B cell (primary cell): Measurements from ENCODE around the gene TSPYL6. TPM values are rescaled to one million over a fixed set of nuclear protein-coding genes. Genes with fewer than 3 reads are reported as not detected.

Source experiments
- ATAC-seq: fragments of 200-7000 bp; cut with Tn5 transposase; one replicate; pipeline ENCODE4 v1.10.0; 2021; ENCODE audit warnings: low read depth, mild to moderate bottlenecking, moderate number of reproducible peaks, moderate library complexity
- CTCF ChIA-PET: fragments of 350-600 bp; sonication (Branson Sonifier 250); formaldehyde crosslinking; loops from one replicate; lab custom pipeline; 2021; ENCODE audit warnings: antibody characterized with exemption, inconsistent platforms; lab: Charles Lee
- POLR2A ChIA-PET: fragments of 350-600 bp; sonication (Branson Sonifier 250); formaldehyde crosslinking; loops from one replicate; lab custom pipeline; 2021; ENCODE audit warnings: antibody characterized with exemption; lab: Charles Lee
- DNase-seq: peaks from one replicate; pipeline ENCODE4 v3.0.0; 2013
- H2AFZ ChIP-seq: 2 replicates; pipeline ENCODE4 v1.6.1; 2012; ENCODE audit warnings: mild to moderate bottlenecking, low read depth, low read length; ENCODE audit not compliant: insufficient read depth, poor library complexity, severe bottlenecking
- H3K27ac ChIP-seq, 2 donors: 1 replicate in 1 of 2; 2 replicates in 1 of 2; pipeline ENCODE4 v1.5.1; 2012 to 2013; ENCODE audit warnings: low read length in 2 of 2, mild to moderate bottlenecking in 2 of 2, moderate library complexity in 1 of 2
- H3K27me3 ChIP-seq, 4 experiments: fragments of 200-600 bp in 1 of 4; sonication (generic) in 1 of 4; replicated peaks in 1 of 4; 1 replicate in 2 of 4; 2 replicates in 2 of 4; pipeline versions ENCODE4 v1.6.1 to v1.7.0; 2013 to 2016; ENCODE audit warnings: low read length in 3 of 4, mild to moderate bottlenecking in 2 of 4, mixed read lengths in 1 of 4, moderate library complexity in 1 of 4; ENCODE audit not compliant: insufficient read depth in 4 of 4, control insufficient read depth in 3 of 4; ENCODE audit errors: control extremely low read depth in 1 of 4
- H3K36me3 ChIP-seq, 2 experiments: replicated peaks in 1 of 2; 1 replicate in 1 of 2; 2 replicates in 1 of 2; pipeline versions ENCODE4 v1.6.1 to v1.7.1; 2013; ENCODE audit warnings: low read length in 1 of 2; ENCODE audit not compliant: insufficient read depth in 2 of 2, control insufficient read depth in 1 of 2; ENCODE audit errors: control extremely low read depth in 1 of 2, extremely low read depth in 1 of 2
- H3K4me1 ChIP-seq, 2 donors: fragments of 200-600 bp in 1 of 2; sonication (generic) in 1 of 2; 1 replicate in 1 of 2; 2 replicates in 1 of 2; pipeline versions ENCODE4 v1.5.1 to v1.6.1; 2013 to 2017; ENCODE audit warnings: low read length in 2 of 2; ENCODE audit not compliant: control insufficient read depth in 2 of 2, insufficient read depth in 2 of 2
- H3K4me2 ChIP-seq: replicated peaks from 2 replicates; pipeline ENCODE3; 2012; ENCODE audit warnings: mild to moderate bottlenecking, low read depth, low read length; ENCODE audit not compliant: poor library complexity, severe bottlenecking
- H3K4me3 ChIP-seq, 5 experiments: fragments of 200-600 bp in 1 of 5; sonication (generic) in 1 of 5; 1 replicate in 3 of 5; 2 replicates in 2 of 5; pipeline versions ENCODE4 v1.5.1 to v1.7.0; 2011 to 2016; ENCODE audit warnings: low read length in 4 of 5, mild to moderate bottlenecking in 4 of 5, low read depth in 2 of 5, control low read depth in 1 of 5, moderate library complexity in 1 of 5; ENCODE audit not compliant: insufficient read depth in 1 of 5; ENCODE audit errors: control extremely low read depth in 1 of 5, extremely low read depth in 1 of 5
- H3K79me2 ChIP-seq: fragments of 200-600 bp; sonication (generic); one replicate; pipeline ENCODE4 v1.6.0; 2016; ENCODE audit warnings: low read length; ENCODE audit not compliant: control insufficient read depth, insufficient read depth
- H3K9ac ChIP-seq: fragments of 200-600 bp; sonication (generic); 2 replicates; pipeline ENCODE4 v1.6.1; 2017; ENCODE audit warnings: mild to moderate bottlenecking, low read length, moderate library complexity
- H3K9me3 ChIP-seq, 3 donors: one replicate each; pipeline versions ENCODE4 v1.6.1 to v1.7.1; 2013; ENCODE audit warnings: low read length in 2 of 3; ENCODE audit not compliant: control insufficient read depth in 2 of 3, insufficient read depth in 1 of 3; ENCODE audit errors: control extremely low read depth in 1 of 3
- H4K20me1 ChIP-seq: 2 replicates; pipeline ENCODE4 v1.6.0; 2012; ENCODE audit warnings: mild to moderate bottlenecking, low read length; ENCODE audit not compliant: insufficient read depth, control insufficient read depth, poor library complexity, severe bottlenecking
- H3K27ac Mint-ChIP-seq: one replicate; pipeline ENCODE4 v1.8.0; 2021; ENCODE audit warnings: mixed read lengths
- H3K27me3 Mint-ChIP-seq: one replicate; pipeline ENCODE4 v1.8.0; 2021; ENCODE audit warnings: mixed read lengths
- H3K4me1 Mint-ChIP-seq: one replicate; pipeline ENCODE4 v1.8.0; 2021; ENCODE audit warnings: mixed read lengths
- H3K4me3 Mint-ChIP-seq: one replicate; pipeline ENCODE4 v1.8.0; 2021; ENCODE audit warnings: mixed read lengths
- H3K9me3 Mint-ChIP-seq: one replicate; pipeline ENCODE4 v1.8.0; 2022; ENCODE audit warnings: mixed read lengths; ENCODE audit not compliant: insufficient read depth
- EZH2 ChIP-seq: IDR thresholded peaks from 2 replicates; pipeline ENCODE4 v1.6.1; 2012; ENCODE audit warnings: borderline replicate concordance, low read depth, mild to moderate bottlenecking, moderate library complexity, low read length; ENCODE audit not compliant: insufficient read depth, poor library complexity, severe bottlenecking
- WGBS: methylation state at CpG from one replicate; pipeline ENCODE4 v1.1.5; 2013; ENCODE audit warnings: missing lambda C conversion rate; ENCODE audit not compliant: insufficient coverage; 5-methylcytosine and 5-hydroxymethylcytosine counted together
- intact Hi-C: fragments of 100-400 bp; cut with micrococcal nuclease; formaldehyde crosslinking; loops from one replicate; pipeline ENCODE4 v1.10.0; 2022
- polyA plus RNA-seq: library from polyadenylated mRNA; depleted of rRNA; stranded (reverse); fragments of >200 nt; gene quantifications from 2 replicates; pipeline ENCODE4 v1.2.3, GENCODE V29; 2012
- total RNA-seq, 2 donors: library from RNA; stranded (reverse); fragments of 120-200 nt in 1 of 2; gene quantifications; 1 replicate in 1 of 2; 2 replicates in 1 of 2; pipeline versions ENCODE4 v1.2.3 to v1.2.4, GENCODE V29; 2013 to 2022
- TF ChIP-seq, protein P1 (sequence below): fragments of 200-600 bp; IDR thresholded peaks from one replicate; pipeline ENCODE4 v1.8.0; 2022; ENCODE audit warnings: antibody characterized with exemption, mild to moderate bottlenecking

Gene TSPYL6
- total and polyA plus RNA-seq, 2 donors (not counting 1 experiment from before 2014, with no cell fraction given), result not detected

DNA sequence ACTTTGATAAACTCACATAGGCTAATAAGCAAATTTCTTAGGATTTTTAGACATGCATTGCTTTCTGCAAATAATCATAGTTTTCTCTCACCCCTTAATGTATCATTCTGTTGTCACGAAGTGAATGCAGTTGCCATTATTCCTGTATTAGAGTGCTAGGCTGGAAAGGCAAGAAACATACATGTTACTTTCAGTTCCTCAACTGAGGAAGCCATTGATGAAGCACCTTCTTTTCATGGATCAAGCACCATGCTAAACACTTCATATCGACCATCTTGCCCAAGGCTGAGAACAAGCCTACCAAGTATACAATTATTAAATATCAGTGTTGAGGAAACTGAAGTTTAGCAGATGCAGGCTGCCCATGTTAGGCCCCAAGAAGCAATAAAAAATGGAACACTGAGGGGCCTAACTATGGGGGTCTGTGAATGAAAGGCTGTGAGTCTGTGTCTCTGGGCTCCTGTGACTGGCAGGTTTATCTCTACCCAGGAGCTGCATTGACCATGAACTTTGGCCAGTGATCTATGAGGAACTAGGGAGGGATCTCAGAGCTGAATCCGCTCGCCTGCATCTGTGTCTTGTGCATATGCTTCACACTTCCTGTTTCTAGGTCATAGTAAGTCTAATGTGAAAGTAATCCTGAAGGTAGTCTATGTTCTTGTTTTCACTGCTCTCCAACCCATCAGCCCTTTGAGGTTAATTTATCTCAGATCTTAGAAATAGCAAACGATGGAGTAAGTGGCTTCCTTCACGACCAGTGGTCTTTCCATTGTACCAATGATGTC is 16.0 kb upstream of the TSPYL6 start:
- CTCF ChIA-PET, result no interaction called here
- 64% methylated on average over 4 of the region's 6 CpGs for WGBS
- no peaks in the 10 kb centered on the region for H3K9me3 ChIP-seq
- TF ChIP-seq EZH2, result no peak
- TF ChIP-seq, protein P1, sequence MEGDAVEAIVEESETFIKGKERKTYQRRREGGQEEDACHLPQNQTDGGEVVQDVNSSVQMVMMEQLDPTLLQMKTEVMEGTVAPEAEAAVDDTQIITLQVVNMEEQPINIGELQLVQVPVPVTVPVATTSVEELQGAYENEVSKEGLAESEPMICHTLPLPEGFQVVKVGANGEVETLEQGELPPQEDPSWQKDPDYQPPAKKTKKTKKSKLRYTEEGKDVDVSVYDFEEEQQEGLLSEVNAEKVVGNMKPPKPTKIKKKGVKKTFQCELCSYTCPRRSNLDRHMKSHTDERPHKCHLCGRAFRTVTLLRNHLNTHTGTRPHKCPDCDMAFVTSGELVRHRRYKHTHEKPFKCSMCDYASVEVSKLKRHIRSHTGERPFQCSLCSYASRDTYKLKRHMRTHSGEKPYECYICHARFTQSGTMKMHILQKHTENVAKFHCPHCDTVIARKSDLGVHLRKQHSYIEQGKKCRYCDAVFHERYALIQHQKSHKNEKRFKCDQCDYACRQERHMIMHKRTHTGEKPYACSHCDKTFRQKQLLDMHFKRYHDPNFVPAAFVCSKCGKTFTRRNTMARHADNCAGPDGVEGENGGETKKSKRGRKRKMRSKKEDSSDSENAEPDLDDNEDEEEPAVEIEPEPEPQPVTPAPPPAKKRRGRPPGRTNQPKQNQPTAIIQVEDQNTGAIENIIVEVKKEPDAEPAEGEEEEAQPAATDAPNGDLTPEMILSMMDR, result no peak
- POLR2A ChIA-PET, result no interaction called here
- peaks cover 18% of the 10 kb centered on the region in 2 donors for H3K4me1 ChIP-seq
- intact Hi-C loops, result no loop called here
- no peak overlapping the region for H3K9ac ChIP-seq
- no peaks in the 10 kb centered on the region for H3K79me2 ChIP-seq
- ATAC-seq (peak; percentile 56), DNase-seq (peak; percentile 50)
- peak overlapping the region; percentile 30 to 66 for H3K27ac ChIP-seq
- peaks cover 1 to 4% of the 10 kb centered on the region in 2 experiments for H3K36me3 ChIP-seq
- H4K20me1 ChIP-seq, result no peaks in the 10 kb centered on the region
- H3K4me3 Mint-ChIP-seq, result peak overlapping the region; percentile 12
- no peaks in the 10 kb centered on the region for H3K27me3 ChIP-seq
- no peak overlapping the region for H3K4me3 ChIP-seq
- H3K4me2 ChIP-seq, result peak overlapping the region; percentile 45
- no peaks in the 10 kb centered on the region for H3K9me3 Mint-ChIP-seq
- no peaks in the 10 kb centered on the region for H3K27me3 Mint-ChIP-seq
- peak overlapping the region; percentile 30 for H2AFZ ChIP-seq
- peak overlapping the region; percentile 54 for H3K27ac Mint-ChIP-seq
- H3K4me1 Mint-ChIP-seq, result peaks cover 17% of the 10 kb centered on the region

DNA sequence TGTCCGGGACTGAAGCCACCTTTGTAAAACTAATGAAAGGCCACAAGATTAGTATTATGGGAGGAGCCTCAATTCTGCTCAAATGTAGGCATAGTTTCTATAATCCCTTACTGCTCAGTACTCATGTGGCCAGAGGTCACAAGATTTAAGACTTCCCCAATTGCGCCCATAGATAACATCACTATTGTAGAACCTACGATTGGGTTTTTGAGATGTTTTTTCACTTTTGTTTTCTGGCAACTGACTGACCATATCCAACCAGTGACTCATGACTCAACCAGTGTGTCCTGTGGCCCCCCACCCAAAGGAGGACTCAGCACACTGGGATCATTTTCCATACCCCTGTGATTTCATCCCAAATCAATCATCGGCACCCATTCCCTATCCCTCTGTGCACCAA is 15.2 kb upstream of the TSPYL6 start:
- Mint-ChIP-seq H3K27ac (peak overlapping the region; percentile 65), H3K27me3 (no peaks in the 10 kb centered on the region), H3K4me1 (peaks cover 17% of the 10 kb centered on the region), H3K9me3 (no peaks in the 10 kb centered on the region), H3K4me3 (no peak overlapping the region)
- TF ChIP-seq EZH2, result no peak
- TF ChIP-seq, protein P1, result no peak
- Histone ChIP-seq H3K27me3 (no peaks in the 10 kb centered on the region), H3K4me3 (no peak overlapping the region), H3K36me3 (peaks cover 1 to 4% of the 10 kb centered on the region in 2 experiments), H3K9ac (no peak overlapping the region), H2AFZ (no peak overlapping the region), H3K4me1 (peaks cover 18% of the 10 kb centered on the region in 2 donors), H4K20me1 (no peaks in the 10 kb centered on the region), H3K4me2 (no peak overlapping the region), H3K27ac (peak overlapping the region in 1 of 2 donors; percentile 66), H3K9me3 (no peaks in the 10 kb centered on the region), H3K79me2 (no peaks in the 10 kb centered on the region)
- DNase-seq (peak; percentile 14), ATAC-seq (peak; percentile 10)
- 86% methylated on average over 2 of the region's 4 CpGs for WGBS
- ChIA-PET POLR2A (no interaction called here), CTCF (no interaction called here)
- intact Hi-C loops, result no loop called here
